MM.1S (cell line): ENCODE measurements around the gene MAP4.
"Not testable (repeated sequence)": the region's sequence is repeated elsewhere in the genome, so short reads cannot be mapped to it uniquely, and the experiment has no call there.

Experiments
- DNase-seq: peaks from one replicate; pipeline ENCODE4 v3.0.0-alpha.2; 2015
- H2AFZ ChIP-seq: fragments of 300-600 bp; sonication (generic); 2 replicates; pipeline ENCODE4 v1.6.0; 2016; ENCODE audit warnings: antibody characterized with exemption, low read length
- H3F3A ChIP-seq: fragments of 300-600 bp; sonication (generic); 2 replicates; pipeline ENCODE4 v1.6.1; 2016; ENCODE audit warnings: mild to moderate bottlenecking, antibody characterized with exemption, low read length, moderate library complexity, mixed read lengths; ENCODE audit not compliant: insufficient read depth
- H3K27ac ChIP-seq: fragments of 300-600 bp; sonication (generic); 2 replicates; pipeline ENCODE4 v1.5.1; 2016; ENCODE audit warnings: mild to moderate bottlenecking, low read length
- H3K27me3 ChIP-seq: fragments of 300-600 bp; sonication (generic); replicated peaks from 2 replicates; pipeline ENCODE4 v1.6.0; 2016; ENCODE audit warnings: low read length; ENCODE audit not compliant: insufficient read depth
- H3K36me3 ChIP-seq: fragments of 300-600 bp; sonication (generic); replicated peaks from 2 replicates; pipeline ENCODE4 v1.6.1; 2016; ENCODE audit warnings: mild to moderate bottlenecking, low read length, mixed read lengths; ENCODE audit not compliant: insufficient read depth
- H3K4me1 ChIP-seq: fragments of 300-600 bp; sonication (generic); 2 replicates; pipeline ENCODE4 v1.6.1; 2016; ENCODE audit warnings: low read length, mixed read lengths
- H3K4me2 ChIP-seq: fragments of 300-600 bp; sonication (generic); 2 replicates; pipeline ENCODE4 v1.6.0; 2016; ENCODE audit warnings: low read depth, low read length
- H3K4me3 ChIP-seq: fragments of 300-600 bp; sonication (generic); 2 replicates; pipeline ENCODE4 v1.5.1; 2016; ENCODE audit warnings: low read length, mixed read lengths
- H3K79me2 ChIP-seq: fragments of 300-600 bp; sonication (generic); 2 replicates; pipeline ENCODE4 v1.6.1; 2016; ENCODE audit warnings: mixed run types, low read length, mixed read lengths
- H3K9ac ChIP-seq: fragments of 300-600 bp; sonication (generic); 2 replicates; pipeline ENCODE4 v1.6.1; 2016; ENCODE audit warnings: low read length, mixed read lengths
- H3K9me2 ChIP-seq: fragments of 300-600 bp; sonication (generic); replicated peaks from 2 replicates; pipeline ENCODE4 v1.6.1; 2016; ENCODE audit warnings: mild to moderate bottlenecking, low read length, mixed read lengths; ENCODE audit not compliant: insufficient read depth
- H3K9me3 ChIP-seq: fragments of 300-600 bp; sonication (generic); replicated peaks from 2 replicates; pipeline ENCODE4 v1.6.1; 2016; ENCODE audit warnings: mild to moderate bottlenecking, low read length, mixed read lengths; ENCODE audit not compliant: insufficient read depth
- H4K20me1 ChIP-seq: fragments of 300-600 bp; sonication (generic); 2 replicates; pipeline ENCODE4 v1.6.1; 2016; ENCODE audit warnings: mild to moderate bottlenecking, low read length, moderate library complexity, mixed read lengths; ENCODE audit not compliant: insufficient read depth
- CTCF ChIP-seq: fragments of 300-600 bp; sonication (generic); IDR thresholded peaks from 2 replicates; pipeline ENCODE4 v1.5.1; 2016; ENCODE audit warnings: antibody characterized with exemption, low read length, mixed read lengths
- EZH2 ChIP-seq: fragments of 300-600 bp; sonication (generic); optimal IDR thresholded peaks from 2 replicates; pipeline ENCODE3; 2017; ENCODE audit warnings: low read depth, mild to moderate bottlenecking, antibody characterized with exemption, low read length, mixed read lengths
- EZH2phosphoT487 ChIP-seq: fragments of 300-600 bp; sonication (generic); IDR thresholded peaks from 2 replicates; pipeline ENCODE4 v1.6.1; 2018; ENCODE audit warnings: antibody characterized with exemption, low read length

Gene MAP4

GRCh38 chr3:47836986-47837385 lies 179.2 kb downstream of the MAP4 start:
- no peaks in the 10 kb centered on the region for H3K27me3 ChIP-seq
- no peaks in the 10 kb centered on the region; the same call in 1 of the 2 replicates for H3K36me3 ChIP-seq
- H3K4me3 ChIP-seq, result no peak overlapping the region
- H3K27ac ChIP-seq, result no peak overlapping the region
- H3F3A ChIP-seq, result no peaks in the 10 kb centered on the region
- H3K79me2 ChIP-seq, result peaks cover 17% of the 10 kb centered on the region
- no peaks in the 10 kb centered on the region for H4K20me1 ChIP-seq
- H3K9me3 ChIP-seq, result no peaks in the 10 kb centered on the region
- H3K9ac ChIP-seq, result no peak overlapping the region
- H2AFZ ChIP-seq, result no peak overlapping the region
- no peaks in the 10 kb centered on the region for H3K4me1 ChIP-seq
- DNase-seq, result no peak
- H3K4me2 ChIP-seq, result no peak overlapping the region
- no peak for TF ChIP-seq EZH2phosphoT487
- TF ChIP-seq CTCF, result no peak
- no peak for TF ChIP-seq EZH2
- no peaks in the 10 kb centered on the region for H3K9me2 ChIP-seq

- H3K27ac ChIP-seq, result not testable (repeated sequence)
- peaks cover 12% of the 10 kb centered on the region for H3K36me3 ChIP-seq
- H3K79me2 ChIP-seq, result peaks cover 38% of the 10 kb centered on the region
Observed at GRCh38 chr3:47829482-47829881, 186.7 kb downstream of the MAP4 start.

GRCh38 chr3:47825590-47825989 lies 190.6 kb downstream of the MAP4 start:
- Histone ChIP-seq H3K36me3 (peaks cover 12% of the 10 kb centered on the region), H4K20me1 (no peaks in the 10 kb centered on the region; the same call in 1 of the 2 replicates), H3K9me3 (no peaks in the 10 kb centered on the region), H3K4me2 (peak overlapping the region; percentile 83), H3K27me3 (no peaks in the 10 kb centered on the region), H3K27ac (peak overlapping the region; percentile 17; the same call in 1 of the 2 replicates), H3K9me2 (no peaks in the 10 kb centered on the region), H3F3A (no peaks in the 10 kb centered on the region), H3K4me3 (peak overlapping the region; percentile 88), H3K79me2 (peaks cover 38% of the 10 kb centered on the region), H3K4me1 (peaks cover 6% of the 10 kb centered on the region), H2AFZ (peak overlapping the region; percentile 74), H3K9ac (peak overlapping the region; percentile 92)
- TF ChIP-seq EZH2 (no peak), CTCF (no peak), EZH2phosphoT487 (no peak)
- DNase-seq, result no peak

More at GRCh38 chr3:47829482-47829881, 186.7 kb downstream of the MAP4 start:
- H3K4me3 ChIP-seq, DNase-seq, H3K4me1 ChIP-seq, H4K20me1 ChIP-seq, H2AFZ ChIP-seq, H3F3A ChIP-seq, H3K27me3 ChIP-seq, H3K4me2 ChIP-seq, H3K9me2 ChIP-seq, H3K9ac ChIP-seq, H3K9me3 ChIP-seq: not testable (repeated sequence)

- Histone ChIP-seq H3K36me3 (peaks cover 12% of the 10 kb centered on the region), H3F3A (no peaks in the 10 kb centered on the region), H3K9me2 (no peaks in the 10 kb centered on the region), H3K27ac (peak overlapping the region; percentile 17; the same call in 1 of the 2 replicates), H3K27me3 (no peaks in the 10 kb centered on the region), H3K9me3 (no peaks in the 10 kb centered on the region), H3K4me1 (peaks cover 6% of the 10 kb centered on the region), H3K79me2 (peaks cover 38% of the 10 kb centered on the region), H2AFZ (peak overlapping the region; percentile 74), H3K4me3 (peak overlapping the region; percentile 88), H3K4me2 (peak overlapping the region; percentile 83), H4K20me1 (no peaks in the 10 kb centered on the region; the same call in 1 of the 2 replicates), H3K9ac (peak overlapping the region; percentile 92)
- no peak for TF ChIP-seq EZH2
- no peak for TF ChIP-seq EZH2phosphoT487
- TF ChIP-seq CTCF, result peak; percentile 86
- DNase-seq, result peak; percentile 84
Observed at GRCh38 chr3:47824541-47825473, 191.4 kb downstream of the MAP4 start.
